GM18868 (cell line): ENCODE results near the gene PIGBOS1.
A peak's percentile ranks its signal among the peaks of the same experiment; 100 is the strongest.

Experiments
- ATAC-seq: cut with Tn5 transposase; IDR thresholded peaks from one replicate; pipeline ENCODE4 v1.9.1; 2021; ENCODE audit warnings: mild to moderate bottlenecking, moderate library complexity; ENCODE audit not compliant: unreplicated experiment

Gene PIGBOS1

GRCh38 chr15:55318588-55319494, at the start of gene PIGBOS1, which contains the start of gene PIGB:
Gene PIGBOS1 (minus strand): TSS chr15:55319123. CDS start chr15:55317792, 1,331 bp downstream.
Gene PIGB (plus strand): TSS chr15:55319222. CDS start chr15:55319251, 29 bp downstream.
- ATAC-seq = peak; percentile 93

- no peak for ATAC-seq
These were observed 48.1 kb upstream of the PIGBOS1 start for GRCh38 chr15:55366981-55367380.

GRCh38 chr15:55362641-55363040, 43.7 kb upstream of the PIGBOS1 start:
- ATAC-seq = no peak

- ATAC-seq = no peak
These were observed 42.1 kb upstream of the PIGBOS1 start for GRCh38 chr15:55361048-55361447.

- ATAC-seq = no peak
These were observed 41.3 kb upstream of the PIGBOS1 start for GRCh38 chr15:55360256-55360655.

- no peak for ATAC-seq
These were observed 39.5 kb upstream of the PIGBOS1 start for GRCh38 chr15:55358471-55358870.

- ATAC-seq = no peak
These were observed 38.9 kb upstream of the PIGBOS1 start for GRCh38 chr15:55357774-55358173.

- ATAC-seq = no peak
These were observed 38.2 kb upstream of the PIGBOS1 start for GRCh38 chr15:55356985-55357585.

GRCh38 chr15:55353025-55353424, 34.1 kb upstream of the PIGBOS1 start:
- no peak for ATAC-seq

- no peak for ATAC-seq
These were observed 30.4 kb upstream of the PIGBOS1 start for GRCh38 chr15:55349282-55349681.

GRCh38 chr15:55348281-55348778, 29.4 kb upstream of the PIGBOS1 start:
- ATAC-seq = no peak

GRCh38 chr15:55344206-55344605, 25.3 kb upstream of the PIGBOS1 start:
- ATAC-seq = no peak

GRCh38 chr15:55343168-55343567, 24.2 kb upstream of the PIGBOS1 start:
- no peak for ATAC-seq

- no peak for ATAC-seq
These were observed 18.2 kb upstream of the PIGBOS1 start for GRCh38 chr15:55337160-55337559.

GRCh38 chr15:55334997-55335396, 16.1 kb upstream of the PIGBOS1 start:
- ATAC-seq = no peak

GRCh38 chr15:55334371-55334770, 15.4 kb upstream of the PIGBOS1 start:
- ATAC-seq = no peak

GRCh38 chr15:55327387-55327786, 8.5 kb upstream of the PIGBOS1 start:
- no peak for ATAC-seq

- ATAC-seq = no peak
These were observed 3.5 kb upstream of the PIGBOS1 start for GRCh38 chr15:55322467-55322866.

- ATAC-seq = no peak
These were observed 2.0 kb upstream of the PIGBOS1 start for GRCh38 chr15:55320963-55321362.

- ATAC-seq = no peak
These were observed 1.3 kb upstream of the PIGBOS1 start for GRCh38 chr15:55320238-55320550.

- ATAC-seq = peak; percentile 32
These were observed 764 bp upstream of the PIGBOS1 start for GRCh38 chr15:55319537-55320237.
